NCI-H146 treated with DMSO at 0.1 percent for 48 hours (cell line): ENCODE measurements around the gene INTS6L.

Experiments
- DNase-seq: peaks from one replicate; lab custom pipeline; 2025; ENCODE audit not compliant: unreplicated experiment; lab: John Stamatoyannopoulos, UW

Gene INTS6L, protein sequence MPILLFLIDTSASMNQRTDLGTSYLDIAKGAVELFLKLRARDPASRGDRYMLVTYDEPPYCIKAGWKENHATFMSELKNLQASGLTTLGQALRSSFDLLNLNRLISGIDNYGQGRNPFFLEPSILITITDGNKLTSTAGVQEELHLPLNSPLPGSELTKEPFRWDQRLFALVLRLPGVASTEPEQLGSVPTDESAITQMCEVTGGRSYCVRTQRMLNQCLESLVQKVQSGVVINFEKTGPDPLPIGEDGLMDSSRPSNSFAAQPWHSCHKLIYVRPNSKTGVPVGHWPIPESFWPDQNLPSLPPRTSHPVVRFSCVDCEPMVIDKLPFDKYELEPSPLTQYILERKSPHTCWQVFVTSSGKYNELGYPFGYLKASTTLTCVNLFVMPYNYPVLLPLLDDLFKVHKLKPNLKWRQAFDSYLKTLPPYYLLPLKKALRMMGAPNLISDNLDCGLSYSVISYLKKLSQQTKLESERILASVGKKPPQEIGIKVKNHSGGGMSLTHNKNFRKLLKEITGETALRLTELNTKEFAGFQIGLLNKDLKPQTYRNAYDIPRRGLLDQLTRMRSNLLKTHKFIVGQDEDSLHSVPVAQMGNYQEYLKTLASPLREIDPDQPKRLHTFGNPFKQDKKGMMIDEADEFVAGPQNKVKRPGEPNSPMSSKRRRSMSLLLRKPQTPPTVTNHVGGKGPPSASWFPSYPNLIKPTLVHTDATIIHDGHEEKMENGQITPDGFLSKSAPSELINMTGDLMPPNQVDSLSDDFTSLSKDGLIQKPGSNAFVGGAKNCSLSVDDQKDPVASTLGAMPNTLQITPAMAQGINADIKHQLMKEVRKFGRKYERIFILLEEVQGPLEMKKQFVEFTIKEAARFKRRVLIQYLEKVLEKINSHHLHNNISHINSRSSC

DNA sequence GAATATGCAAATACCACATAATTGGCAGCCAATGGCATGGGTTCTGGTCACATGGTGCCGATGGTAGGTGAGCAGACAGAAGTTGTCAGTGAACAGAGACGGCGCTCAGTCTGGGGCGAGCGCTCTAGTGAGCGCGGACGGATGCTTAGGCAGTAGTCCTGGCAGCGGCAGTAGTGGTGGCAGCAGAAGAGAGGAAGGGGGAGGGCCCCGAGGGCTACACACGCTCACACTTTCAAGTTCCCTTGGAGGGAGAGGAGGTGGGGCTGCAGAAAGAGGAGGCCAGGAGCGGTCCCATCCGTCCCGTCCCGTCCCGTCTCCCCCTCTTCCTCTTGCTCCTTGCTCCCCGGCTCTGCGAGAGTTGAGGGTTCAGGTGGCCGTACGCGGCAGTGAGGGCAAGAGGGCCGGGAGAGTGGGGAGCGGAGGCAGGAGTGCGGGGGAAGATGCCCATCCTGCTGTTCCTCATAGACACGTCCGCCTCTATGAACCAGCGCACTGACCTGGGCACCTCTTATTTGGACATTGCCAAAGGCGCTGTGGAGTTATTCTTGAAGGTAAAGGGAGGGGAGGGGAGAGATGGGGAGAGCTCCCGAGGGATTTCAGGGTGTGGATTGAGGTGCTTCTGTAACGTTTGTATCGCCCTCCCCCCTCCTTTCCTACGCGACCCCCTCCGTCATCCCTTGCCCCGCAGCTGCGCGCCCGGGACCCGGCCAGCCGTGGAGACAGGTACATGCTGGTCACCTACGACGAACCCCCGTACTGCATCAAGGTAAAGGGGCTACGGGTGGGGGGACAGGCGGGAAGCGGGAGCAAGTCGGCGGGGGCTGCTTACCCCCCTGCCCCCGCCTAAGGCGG, at the start of gene INTS6L:
Gene INTS6L (plus strand): TSS at position 108 of the 852 bp plus-strand sequence. CDS start 333 bp downstream, at position 441.
- no peak for DNase-seq

DNA sequence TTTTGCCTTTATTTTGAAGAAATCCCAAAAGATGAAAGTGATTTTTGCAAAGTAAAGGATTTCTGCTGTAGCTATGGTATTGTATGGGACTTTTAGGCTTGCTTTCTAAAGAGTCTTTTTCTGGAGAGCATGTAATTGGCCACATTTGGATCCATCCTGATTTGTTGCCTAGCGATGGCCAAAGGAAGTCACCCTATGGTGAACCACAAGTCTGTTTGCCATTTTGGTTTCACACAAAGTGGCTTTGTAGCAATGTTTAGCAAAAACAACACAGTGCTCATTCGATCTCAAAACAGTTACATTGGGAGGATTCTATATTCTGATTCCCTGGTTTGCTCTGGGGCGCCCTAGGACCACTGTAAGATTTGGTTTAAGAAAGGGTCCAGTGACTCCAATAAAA, 44.1 kb upstream of the INTS6L start:
- no peak for DNase-seq

DNA sequence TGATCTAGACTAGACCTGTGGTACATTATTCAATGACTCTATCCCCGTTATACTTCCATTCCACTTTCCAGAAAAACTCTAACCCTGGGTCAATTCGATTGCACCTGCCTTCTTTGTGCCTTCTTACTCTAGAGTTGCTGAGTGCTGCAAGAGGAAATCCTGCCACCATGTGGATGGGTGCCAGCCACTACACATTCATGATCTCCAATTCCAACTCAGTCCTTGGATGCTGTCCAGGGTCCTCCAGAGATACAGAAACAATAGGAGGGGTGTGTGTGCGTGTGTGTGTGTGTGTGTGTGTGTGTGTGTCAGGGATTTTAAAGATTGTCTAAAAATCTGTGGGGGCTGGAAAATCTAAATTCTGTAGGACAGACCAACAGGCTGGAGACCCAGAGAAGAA, 42.9 kb upstream of the INTS6L start:
- DNase-seq: no peak

DNA sequence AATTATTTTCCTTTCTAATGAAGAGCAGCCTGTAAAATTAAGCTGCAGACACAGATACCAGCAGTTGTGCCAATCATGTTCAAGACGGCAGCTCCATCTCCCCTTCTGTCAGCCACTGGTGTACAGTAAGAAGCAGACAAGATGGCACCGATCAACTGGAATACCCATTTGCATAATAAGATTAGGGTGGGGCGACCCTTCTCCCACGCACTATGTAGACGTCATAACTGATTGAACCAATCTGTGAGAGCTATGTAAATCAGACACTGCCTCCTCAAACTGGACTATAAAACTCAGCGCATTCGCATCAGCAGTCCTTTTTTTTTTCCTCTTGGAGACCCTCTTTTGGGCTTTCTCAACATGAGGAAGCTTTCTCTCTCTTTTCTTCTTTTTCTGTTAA, 40.4 kb upstream of the INTS6L start:
- no peak for DNase-seq

DNA sequence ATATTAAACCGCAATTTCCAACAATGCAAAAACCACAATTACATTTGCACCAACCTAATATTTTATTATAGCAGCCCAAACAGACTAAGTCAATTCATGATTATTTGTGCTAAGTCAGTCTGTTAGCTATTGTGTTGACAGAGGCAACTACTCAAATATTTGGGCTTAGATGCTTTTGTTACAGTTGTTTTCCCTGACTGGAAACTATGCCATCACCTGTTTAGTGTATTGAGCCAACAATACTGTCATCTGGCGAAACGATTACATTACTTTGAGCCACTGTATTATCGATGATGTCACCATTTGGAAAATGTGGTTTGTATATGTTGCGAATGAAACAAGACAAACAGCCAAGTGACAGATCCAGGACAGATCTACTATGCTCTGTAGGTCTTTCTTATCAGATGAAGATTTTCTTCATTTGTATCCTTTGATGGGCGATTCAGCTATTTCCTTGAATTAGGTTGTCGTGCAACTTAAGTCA, 38.7 kb upstream of the INTS6L start:
- no peak for DNase-seq

DNA sequence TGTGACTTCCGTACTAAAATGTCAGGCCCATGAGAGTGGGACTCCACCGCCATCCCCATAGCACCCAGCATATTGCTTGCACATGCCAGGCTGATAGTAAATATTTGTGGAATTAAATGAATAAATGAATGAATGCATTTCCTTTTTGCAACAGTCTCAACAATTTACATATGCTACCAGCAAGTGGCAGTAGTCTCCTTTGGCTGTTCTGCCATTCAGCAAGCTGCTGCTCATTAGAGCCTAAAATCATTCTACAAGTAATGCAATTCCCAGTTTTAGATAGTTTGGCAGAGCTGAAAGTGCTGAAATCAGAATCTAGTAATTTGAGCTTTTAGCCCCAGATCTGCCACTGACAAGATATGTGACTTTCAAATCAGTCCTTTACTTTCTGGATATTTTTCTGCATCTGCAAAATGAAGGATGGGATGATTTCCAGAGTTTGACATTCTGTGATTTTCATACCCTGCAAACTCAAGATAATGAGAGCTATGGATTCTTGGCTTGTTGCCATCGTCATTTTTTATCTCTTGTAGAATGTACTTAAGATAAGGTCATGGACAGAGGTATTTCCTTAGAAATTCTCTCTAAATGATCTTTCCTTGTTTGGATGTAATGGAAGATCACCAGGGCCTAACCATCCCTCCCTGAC, 35.7 kb upstream of the INTS6L start:
- DNase-seq: no peak

DNA sequence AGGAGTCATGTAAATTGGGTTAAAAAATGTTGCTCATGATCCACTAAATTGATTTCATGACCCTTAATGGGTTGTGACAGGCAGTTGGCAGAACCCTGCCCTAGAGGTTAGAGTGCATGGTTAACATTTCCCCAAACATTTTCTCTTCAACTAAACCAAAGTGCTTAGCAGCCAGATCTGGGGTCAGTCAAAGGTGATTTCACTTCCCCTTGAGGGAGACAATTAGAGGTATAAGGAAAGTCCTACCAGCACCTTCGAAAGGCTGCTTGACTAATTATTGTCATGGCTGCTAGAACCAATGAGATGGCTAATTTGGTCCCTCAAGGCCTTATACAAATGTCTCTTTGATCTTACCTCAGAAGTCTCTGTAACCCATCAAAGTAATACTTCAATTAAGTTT, 30.9 kb upstream of the INTS6L start:
- DNase-seq: no peak

DNA sequence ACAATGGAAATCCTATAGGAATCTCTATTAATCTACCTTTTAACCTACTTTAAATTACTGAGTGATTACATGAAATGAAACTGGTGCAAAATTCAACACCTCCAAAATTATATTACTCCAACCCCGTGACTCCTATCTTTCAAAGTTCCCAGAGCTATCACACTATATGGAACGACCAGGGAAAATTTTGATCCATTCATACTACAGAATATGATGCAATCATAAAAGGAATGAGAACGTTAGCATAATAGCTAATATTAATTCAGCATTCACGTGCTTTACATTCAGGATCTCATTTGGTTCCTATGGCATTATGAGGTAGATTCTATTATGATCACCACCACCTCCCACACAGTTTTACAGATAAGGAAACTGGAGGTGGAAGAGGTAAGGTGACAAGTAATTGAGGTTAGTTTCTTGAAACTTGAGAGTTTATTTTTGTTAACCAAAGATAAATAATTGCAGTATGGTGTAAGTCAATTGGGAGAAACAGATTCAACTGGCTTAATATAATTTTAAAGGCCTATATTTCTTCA, 29.4 kb upstream of the INTS6L start:
- DNase-seq: no peak

DNA sequence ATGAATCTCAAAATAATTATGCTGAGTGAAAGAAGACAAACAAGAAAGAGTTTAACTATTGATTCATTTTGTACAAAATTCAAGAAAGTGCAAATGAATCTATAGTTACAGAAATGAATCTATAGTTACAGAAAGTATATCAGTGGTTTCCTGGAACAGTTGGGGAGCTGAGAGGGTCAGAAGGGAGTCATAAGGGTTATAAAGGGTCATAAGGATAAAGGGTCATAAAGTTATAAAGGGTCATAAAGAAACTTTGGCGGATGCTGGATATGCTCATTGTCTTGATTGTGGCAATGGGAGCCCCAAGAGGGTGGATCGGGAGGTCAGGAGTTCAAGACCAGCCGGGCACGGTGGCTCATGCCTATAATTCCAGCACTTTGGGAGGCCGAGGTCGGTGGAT, 26.0 kb upstream of the INTS6L start:
- no peak for DNase-seq

DNA sequence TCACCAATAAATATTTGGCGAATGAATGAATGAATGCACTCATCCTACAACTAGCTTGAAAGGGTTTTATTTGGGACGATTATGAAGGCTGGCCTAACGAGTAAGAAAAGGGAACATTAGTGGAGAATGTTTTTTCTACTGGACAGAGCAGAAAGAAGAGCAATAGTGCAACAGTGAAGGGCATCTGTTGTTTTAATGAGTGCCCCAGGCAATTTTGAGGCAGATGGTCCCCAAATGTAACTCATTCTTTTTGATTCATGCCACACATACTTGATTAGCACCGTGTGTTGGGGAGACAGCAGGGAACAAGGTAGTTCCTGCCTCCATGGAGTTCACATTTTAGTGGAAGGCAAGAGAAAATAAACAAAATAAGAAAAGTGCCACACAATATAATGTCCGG, 22.7 kb upstream of the INTS6L start:
- DNase-seq: no peak

DNA sequence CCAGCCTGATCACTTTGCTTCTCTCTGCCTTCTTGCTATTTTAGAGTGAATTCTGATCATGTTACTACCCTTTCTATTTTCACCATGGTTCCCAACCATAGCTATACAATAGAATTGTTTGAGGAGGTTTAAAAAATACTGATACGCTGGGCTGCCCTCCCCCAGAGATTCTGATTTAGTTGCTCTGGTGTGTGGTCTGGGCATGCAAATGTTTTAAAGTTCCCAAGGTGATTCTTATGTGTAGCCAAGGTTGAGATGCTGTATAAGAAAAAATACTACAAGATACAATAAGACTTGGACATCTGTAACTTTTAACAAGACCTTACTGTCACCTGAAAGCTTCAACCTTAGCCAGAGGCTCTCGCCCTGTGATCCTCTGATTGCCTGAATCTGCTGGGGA, 22.2 kb upstream of the INTS6L start:
- no peak for DNase-seq

DNA sequence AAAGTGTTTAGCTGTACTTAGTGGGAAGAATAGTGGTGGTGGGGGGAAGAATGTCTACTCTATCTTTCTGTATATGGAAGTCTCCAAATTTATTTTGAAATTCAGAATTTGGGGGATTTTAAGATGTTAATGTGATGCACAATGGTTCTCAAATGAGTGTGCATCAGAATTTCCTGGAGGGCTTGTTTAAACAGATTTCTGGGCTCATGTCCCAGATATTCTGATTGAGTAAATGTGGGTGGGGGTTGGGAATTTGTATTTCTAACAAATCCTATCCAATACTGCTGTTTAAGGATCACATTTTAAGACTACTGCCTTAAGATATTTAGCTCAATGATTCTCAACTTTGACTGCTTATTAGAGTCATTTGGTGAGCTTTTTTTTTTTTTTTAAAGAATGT, 15.1 kb upstream of the INTS6L start:
- DNase-seq: no peak

DNA sequence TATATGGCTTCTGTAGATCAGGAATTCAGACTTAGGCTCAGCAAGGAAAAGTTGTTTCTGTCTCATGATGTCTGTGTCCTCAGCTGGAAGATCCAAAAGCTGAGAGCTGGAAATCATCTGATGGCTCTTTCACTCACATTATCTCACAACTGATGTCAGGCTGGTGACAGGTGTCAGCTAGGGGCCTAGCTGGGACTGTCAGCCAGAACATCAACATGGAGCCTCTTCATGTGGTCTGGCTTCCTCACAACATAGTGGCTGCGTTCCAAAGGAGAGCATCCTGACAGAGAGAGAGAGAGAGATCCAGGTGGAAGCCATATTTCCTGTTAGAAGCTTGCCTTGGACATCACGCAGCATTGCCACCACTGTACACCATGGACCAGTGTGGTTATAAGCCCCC, 10.6 kb upstream of the INTS6L start:
- no peak for DNase-seq

DNA sequence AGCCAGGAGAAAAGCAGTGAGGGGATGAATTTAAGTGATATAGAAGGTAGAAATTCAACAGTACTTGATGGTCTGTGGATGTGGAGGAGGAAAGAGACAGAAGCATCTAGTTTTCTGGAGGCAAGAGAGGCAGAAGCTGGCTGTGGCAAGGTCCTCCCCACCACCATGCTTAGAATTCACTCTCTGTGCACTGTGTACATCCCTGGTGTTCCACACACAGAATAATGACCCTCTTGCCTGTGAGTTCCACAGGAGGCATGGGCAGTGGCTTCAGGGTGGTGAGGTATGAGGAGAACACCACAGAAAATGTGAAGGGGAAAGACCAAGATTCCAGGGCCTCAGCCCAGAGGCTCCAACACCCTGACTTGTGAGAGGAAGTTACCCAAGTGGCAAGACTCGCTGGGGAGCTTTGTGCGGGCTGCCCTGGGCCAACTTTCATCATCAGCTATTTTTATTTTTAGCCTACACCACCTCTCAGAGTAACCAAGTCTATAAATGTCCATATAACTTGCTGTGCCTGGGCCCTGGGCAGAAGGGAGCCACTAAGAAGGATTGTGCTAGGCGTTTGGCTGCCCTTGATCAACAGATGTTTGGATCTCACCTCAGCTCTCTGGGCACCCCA, 7.8 kb upstream of the INTS6L start:
- no peak for DNase-seq

DNA sequence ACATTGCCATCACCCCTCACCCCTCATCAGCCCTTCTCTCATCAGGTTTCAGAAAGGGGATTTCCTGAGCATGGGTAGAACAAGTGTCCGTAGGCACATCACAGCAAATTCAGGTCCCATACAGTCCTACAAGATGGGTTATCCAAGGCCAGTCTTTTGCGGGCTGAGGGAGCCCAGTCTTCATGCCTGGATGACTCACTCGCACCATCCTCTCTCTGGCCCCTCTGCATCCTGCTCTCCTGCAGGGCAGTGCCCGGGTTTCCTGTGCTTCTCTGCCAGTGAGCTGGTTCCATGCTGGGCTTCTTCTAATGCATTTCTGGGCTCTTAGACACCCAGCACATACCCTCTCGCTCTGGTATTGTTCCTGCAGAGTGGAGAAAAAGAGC, 7.3 kb upstream of the INTS6L start:
- no peak for DNase-seq

DNA sequence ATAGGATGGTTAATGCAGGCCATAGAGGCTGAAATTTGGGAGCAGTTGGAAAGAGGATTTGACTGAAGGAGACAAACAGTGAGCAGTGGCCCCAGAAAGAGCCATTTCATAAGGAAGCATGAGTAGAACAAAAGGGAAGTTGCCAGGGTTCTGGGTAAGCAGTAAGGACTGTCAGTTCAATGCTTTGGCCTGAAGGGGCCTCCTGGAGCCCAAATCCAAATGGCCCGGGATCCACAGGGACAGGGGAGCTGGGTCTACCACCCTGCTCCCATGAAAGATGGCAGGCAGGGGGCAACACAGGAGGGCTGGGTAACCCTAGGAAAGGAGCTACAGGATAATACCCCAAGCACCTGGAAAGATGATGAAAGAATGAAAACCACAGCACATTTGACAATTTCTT, 4.1 kb upstream of the INTS6L start:
- no peak for DNase-seq

DNA sequence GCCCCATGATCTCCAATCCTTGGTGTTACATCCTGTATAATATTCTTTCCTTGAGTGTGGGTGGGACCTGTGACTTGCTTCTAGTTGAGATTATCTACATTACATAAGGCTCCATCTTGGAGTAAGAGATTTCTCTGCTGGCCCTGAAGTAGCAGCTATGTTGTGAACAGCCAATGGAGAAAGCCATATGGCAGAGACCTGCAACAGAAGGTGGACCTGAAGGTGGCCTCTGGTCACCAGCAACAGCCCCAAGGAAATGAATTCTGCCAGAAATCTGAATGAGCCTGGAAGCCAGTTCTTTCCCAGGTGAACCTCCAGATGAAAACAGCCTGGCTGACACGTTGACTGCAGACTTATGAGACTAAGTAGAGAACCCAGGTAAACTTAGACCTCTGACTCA, 2.3 kb upstream of the INTS6L start:
- no peak for DNase-seq

DNA sequence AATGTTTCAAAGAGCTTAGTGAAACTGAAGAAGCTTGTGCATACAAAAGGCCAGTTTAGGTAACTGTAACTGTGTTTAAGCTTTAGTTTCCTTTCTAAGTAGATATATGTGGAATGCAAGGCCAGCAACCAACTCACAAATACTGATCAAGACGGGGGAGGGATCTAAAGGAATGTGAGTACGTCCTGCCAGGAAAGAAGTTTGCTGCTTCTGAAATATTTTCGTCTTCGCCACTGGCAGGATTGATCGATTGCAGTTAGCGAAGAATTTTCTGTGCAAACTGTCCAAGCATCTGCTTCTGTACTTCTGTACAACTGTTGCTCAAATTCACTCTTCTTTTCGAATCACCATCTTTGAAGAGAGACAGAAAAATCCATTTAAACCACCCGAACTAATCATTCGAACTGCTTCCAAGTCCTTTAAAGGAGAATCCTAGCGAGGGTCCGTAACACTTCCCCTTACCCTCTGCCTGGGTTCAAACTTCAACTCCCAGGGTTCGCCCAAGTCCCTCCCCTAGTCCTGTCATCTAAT, 373 bp upstream of the INTS6L start:
- no peak for DNase-seq

DNA sequence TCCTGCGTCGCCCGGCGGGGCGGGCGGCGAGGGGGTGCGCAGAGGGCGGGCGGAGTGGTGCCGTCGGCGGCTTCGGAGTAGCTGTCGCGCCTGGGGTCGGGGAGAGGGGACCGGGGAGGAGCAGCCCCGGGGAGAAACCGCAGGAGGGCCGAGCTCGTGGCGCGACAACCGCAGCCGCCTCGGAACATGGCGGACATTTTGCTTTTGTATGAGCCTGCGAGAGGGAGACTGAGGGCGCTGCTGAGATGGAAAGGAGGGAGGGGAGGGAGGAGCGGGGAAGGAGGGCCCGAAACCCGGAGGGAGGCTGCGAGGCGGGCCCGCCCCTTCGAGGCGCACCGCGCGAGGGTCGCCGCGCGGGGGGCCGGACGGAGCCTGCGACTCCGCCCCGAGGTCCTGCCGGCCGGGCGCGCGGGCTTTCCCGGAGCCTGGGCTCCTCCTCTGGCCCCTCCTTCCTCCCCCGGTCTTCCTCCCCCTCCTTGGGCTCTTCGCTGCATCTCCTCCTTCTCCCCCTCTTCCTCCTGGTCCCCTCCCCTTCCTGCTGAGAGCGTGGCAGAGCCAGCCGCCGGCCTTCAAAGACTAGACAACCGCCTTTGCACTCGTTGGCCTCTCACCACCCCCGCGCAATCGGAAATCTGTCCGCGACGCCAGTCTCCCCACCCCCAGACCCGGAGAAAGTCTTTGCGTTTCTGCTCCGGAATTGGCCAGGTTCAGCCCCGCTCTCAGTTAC, 1.1 kb downstream of the INTS6L start:
- peak; percentile 38 for DNase-seq
